Measurements from ENCODE around the gene ANAPC7. TPM values are rescaled to one million over a fixed set of nuclear protein-coding genes. Genes with fewer than 3 reads are reported as not detected.
A peak's percentile ranks its signal among the peaks of the same experiment; 100 is the strongest.

The ANAPC7 gene
- 10 to 100 TPM; 67.1 to 96.5 TPM for total RNA-seq
- 94.4 TPM for polyA plus RNA-seq (ENCODE audit: insufficient read depth, low read depth, low replicate concordance)
- long read RNA-seq, donor 1, transcript ANAPC7-203 (11 exons, 3,045 nt): major isoform, 8 of 10 reads
- long read RNA-seq, donor 1, partial matches to known transcripts: 0 of 10 reads
- long read RNA-seq, donor 1, other reads (novel, unspliced or antisense): 0 of 10 reads
- long read RNA-seq, donor 2, transcript ANAPC7-203 (11 exons, 3,045 nt): major isoform, 5 of 8 reads
- long read RNA-seq, donor 2, partial matches to known transcripts: 0 of 8 reads
- long read RNA-seq, donor 2, other reads (novel, unspliced or antisense): 0 of 8 reads

GRCh38 chr12:110403146-110403975 lies at the start of gene ANAPC7:
ANAPC7 (minus strand) TSS chr12:110403708; CDS start chr12:110403627, 81 bp downstream.
- H3K27me3 ChIP-seq: no peaks in the 10 kb centered on the region
- no peaks in the 10 kb centered on the region for H3K9me3 ChIP-seq
- WGBS, 2 donors: 0% methylated on average over 10 to 62 of the region's 62 CpGs
- H3K4me1 ChIP-seq: peaks cover 10% of the 10 kb centered on the region
- peak; percentile 95 for DNase-seq
- H3K36me3 ChIP-seq (ENCODE audit: low read depth, missing control alignments): no peaks in the 10 kb centered on the region
- intact Hi-C loops (cut with DNase I; ENCODE audit: low total_unique reads): no loop called here
- peak within 1 kb of the TSS; percentile 86 to 91 for H3K4me3 ChIP-seq
- TF ChIP-seq POLR2A (IDR thresholded peaks at IDR 0.05) (peak; percentile 11), CTCF (IDR thresholded peaks at IDR 0.05) (peak in 1 of 3 experiments; percentile 18)
- H3K27ac ChIP-seq: peak within 1 kb of the TSS; percentile 95 to 99

- H3K27ac ChIP-seq: no peak overlapping the region
- TF ChIP-seq POLR2A (IDR thresholded peaks at IDR 0.05): no peak
- TF ChIP-seq CTCF (IDR thresholded peaks at IDR 0.05): no peak
- H3K36me3 ChIP-seq (ENCODE audit: low read depth, missing control alignments): no peaks in the 10 kb centered on the region
- intact Hi-C loops (cut with DNase I; ENCODE audit: low total_unique reads): no loop called here
- no peak for DNase-seq
- H3K4me1 ChIP-seq: peaks cover 5% of the 10 kb centered on the region
- 50 to 65% methylated on average over 1 of the region's 1 CpG for WGBS, 2 donors
- no peaks in the 10 kb centered on the region for H3K9me3 ChIP-seq
- H3K4me3 ChIP-seq: no peak overlapping the region
- no peaks in the 10 kb centered on the region for H3K27me3 ChIP-seq
Observed at GRCh38 chr12:110451263-110451662, 47.8 kb upstream of the ANAPC7 start.

GRCh38 chr12:110449799-110450497 lies 46.4 kb upstream of the ANAPC7 start, which contains the start of gene ARPC3:
ARPC3 (minus strand) TSS chr12:110450337; CDS start chr12:110450260, 77 bp downstream.
- Histone ChIP-seq H3K4me1 (peaks cover 5% of the 10 kb centered on the region), H3K27me3 (no peaks in the 10 kb centered on the region), H3K4me3 (peak within 1 kb of the TSS; percentile 80 to 93), H3K36me3 (ENCODE audit: low read depth, missing control alignments) (no peaks in the 10 kb centered on the region), H3K27ac (peak within 1 kb of the TSS; percentile 81 to 85), H3K9me3 (no peaks in the 10 kb centered on the region)
- intact Hi-C loops (cut with DNase I; ENCODE audit: low total_unique reads): no loop called here
- DNase-seq: peak; percentile 97
- WGBS, 2 donors: 0 to 2% methylated on average over 27 to 45 of the region's 51 CpGs
- no peak for TF ChIP-seq POLR2A (IDR thresholded peaks at IDR 0.05)
- peak; percentile 65 to 84 (median 73) for TF ChIP-seq CTCF (IDR thresholded peaks at IDR 0.05)

GRCh38 chr12:110444455-110444854 lies 40.9 kb upstream of the ANAPC7 start:
- no peak overlapping the region for H3K27ac ChIP-seq
- TF ChIP-seq POLR2A (IDR thresholded peaks at IDR 0.05) (no peak), CTCF (IDR thresholded peaks at IDR 0.05) (no peak)

More at GRCh38 chr12:110444455-110444854, 40.9 kb upstream of the ANAPC7 start:
- WGBS, 2 donors: 96 to 100% methylated on average over 3 of the region's 3 CpGs
- H3K4me1 ChIP-seq: peaks cover 5% of the 10 kb centered on the region
- intact Hi-C loops (cut with DNase I; ENCODE audit: low total_unique reads): no loop called here
- no peaks in the 10 kb centered on the region for H3K9me3 ChIP-seq
- H3K4me3 ChIP-seq: no peak overlapping the region
- H3K27me3 ChIP-seq: no peaks in the 10 kb centered on the region
- H3K36me3 ChIP-seq (ENCODE audit: low read depth, missing control alignments): no peaks in the 10 kb centered on the region
- DNase-seq: no peak

Data from testis (tissue), 5 donors.